Ammon's horn (tissue), 1 donor: ENCODE measurements around the gene PANK4.
A peak's percentile ranks its signal among the peaks of the same experiment; 100 is the strongest.
"Not testable (repeated sequence)": the region's sequence is repeated elsewhere in the genome, so short reads cannot be mapped to it uniquely, and the experiment has no call there.

ENCODE experiments used
- DNase-seq: peaks from one replicate; pipeline ENCODE4 v3.0.0-alpha.2; 2016; ENCODE audit warnings: low spot score

Gene PANK4

GRCh38 chr1:2460996-2461751, 65.2 kb downstream of the PANK4 start:
- no peak for DNase-seq

- DNase-seq: no peak
Observed at GRCh38 chr1:2460203-2460602, 66.2 kb downstream of the PANK4 start.

GRCh38 chr1:2459757-2460156, 66.6 kb downstream of the PANK4 start:
- DNase-seq: peak; percentile 93

- not testable (repeated sequence) for DNase-seq
Observed at GRCh38 chr1:2459102-2459753, 67.2 kb downstream of the PANK4 start.

GRCh38 chr1:2458687-2459086, 67.7 kb downstream of the PANK4 start:
- no peak for DNase-seq
